ENCODE data around the gene GNG13.

GRCh38 chr16:799111-799947 lies 1.2 kb downstream of the GNG13 start:
- TF ChIP-seq CTCF (IDR thresholded peaks at IDR 0.05), result no peak
- TF ChIP-seq ZFX (IDR thresholded peaks at IDR 0.05; ENCODE audit: borderline replicate concordance), result no peak

All from 22Rv1 (cell line).